Measurements from ENCODE around the gene PXMP2.
"Not testable (repeated sequence)": the region's sequence is repeated elsewhere in the genome, so short reads cannot be mapped to it uniquely, and the experiment has no call there.

The PXMP2 gene

DNA sequence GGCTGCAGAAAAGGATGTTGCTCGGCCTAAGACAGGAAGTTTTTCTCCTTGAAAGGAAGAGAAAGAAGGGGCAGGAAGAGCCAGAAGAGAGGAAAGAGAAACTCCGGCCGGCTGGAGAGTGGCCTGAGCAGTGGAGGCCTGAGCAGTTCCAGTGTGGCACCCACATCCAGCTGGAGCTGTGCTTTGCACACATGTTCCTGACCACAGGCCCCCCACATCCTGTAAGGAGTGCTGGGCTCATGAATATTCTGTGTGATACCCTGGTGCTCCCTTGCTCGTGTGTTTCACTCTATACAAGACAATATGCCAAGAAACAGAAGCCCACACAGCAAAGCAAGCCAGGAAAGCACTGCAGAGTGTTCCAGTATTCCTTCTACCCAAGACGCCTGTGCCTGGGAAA is 27.3 kb upstream of the PXMP2 start:
- DNase-seq (ENCODE audit: low spot score), result no peak

DNA sequence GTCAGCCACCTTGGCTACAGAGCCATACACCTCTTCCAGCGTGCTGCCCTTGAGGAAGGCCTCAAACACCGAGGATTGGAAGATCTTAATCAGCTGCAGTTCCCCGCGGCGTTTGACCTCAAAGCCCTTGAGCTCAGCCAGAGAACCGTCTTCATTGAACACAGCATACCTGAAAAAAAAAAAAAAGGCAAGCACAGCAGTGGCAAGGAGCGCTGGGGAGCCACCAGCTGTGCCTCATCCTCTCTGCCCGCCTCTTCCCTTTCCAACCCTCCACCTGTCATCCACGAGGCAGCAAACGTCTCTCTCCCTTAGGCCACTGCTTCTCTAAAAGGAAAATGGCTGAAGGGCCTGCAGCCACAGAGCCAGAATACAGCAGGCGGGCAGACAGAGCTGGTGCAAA is 26.4 kb upstream of the PXMP2 start:
- no peak for DNase-seq (ENCODE audit: low spot score)

DNA sequence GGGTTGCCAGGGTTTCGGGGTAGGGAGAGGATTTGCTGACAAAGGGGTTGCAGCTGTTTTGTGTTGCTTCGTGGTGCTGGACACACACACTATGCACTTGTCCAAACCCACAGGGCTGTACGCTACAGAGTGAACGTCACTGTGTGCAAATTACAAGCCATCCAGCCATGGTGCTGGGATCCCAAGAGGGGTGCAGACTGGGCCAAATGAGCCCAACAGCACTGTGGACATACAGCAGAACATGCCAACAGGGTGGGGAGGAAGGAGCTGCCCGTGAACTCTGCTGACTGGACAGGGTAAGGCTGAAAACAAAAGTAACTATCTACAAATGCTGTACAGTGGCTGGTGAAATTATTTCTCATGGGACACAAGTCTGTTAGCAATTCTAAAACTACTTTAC is 25.4 kb upstream of the PXMP2 start:
- no peak for DNase-seq (ENCODE audit: low spot score)

DNA sequence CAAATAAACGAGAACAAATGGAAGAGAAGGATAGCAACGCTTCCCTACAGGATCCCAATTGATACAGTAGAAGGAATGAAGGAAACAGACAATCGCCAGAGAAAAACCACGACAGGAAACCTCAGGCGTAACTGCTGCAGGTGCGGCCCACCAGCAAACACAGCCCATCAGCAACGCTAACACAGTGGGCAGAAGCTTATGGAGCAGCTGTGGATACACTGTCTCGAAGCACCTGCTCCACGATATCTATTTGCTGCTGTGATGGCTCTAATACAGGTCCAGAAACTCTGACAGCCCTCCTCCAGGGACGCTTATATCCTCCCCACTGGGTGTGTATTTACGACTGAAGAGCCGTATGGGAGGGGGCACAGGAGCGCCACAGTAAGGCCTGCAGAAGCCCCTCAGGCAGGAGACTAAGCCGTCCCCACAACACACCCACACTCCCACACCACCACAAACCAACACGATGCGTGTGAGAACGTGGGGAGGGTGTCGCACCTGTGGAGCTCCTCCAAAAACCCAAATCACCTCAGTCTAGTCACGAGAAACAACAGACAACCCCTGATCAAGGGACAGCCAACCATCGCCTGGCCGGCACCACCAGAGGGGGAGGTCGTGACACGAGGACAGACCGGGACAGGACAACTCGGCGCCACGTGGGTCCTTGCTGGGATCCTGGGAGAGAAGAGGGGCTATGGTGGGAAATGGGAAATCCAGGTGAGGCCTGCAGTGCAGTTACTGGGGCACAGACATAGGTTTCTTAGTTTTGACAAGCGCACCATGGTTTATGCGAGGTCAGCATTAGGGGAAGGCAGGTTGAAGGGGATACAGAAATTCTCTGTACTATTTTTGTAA is 24.3 kb upstream of the PXMP2 start:
- no peak for DNase-seq (ENCODE audit: low spot score)

DNA sequence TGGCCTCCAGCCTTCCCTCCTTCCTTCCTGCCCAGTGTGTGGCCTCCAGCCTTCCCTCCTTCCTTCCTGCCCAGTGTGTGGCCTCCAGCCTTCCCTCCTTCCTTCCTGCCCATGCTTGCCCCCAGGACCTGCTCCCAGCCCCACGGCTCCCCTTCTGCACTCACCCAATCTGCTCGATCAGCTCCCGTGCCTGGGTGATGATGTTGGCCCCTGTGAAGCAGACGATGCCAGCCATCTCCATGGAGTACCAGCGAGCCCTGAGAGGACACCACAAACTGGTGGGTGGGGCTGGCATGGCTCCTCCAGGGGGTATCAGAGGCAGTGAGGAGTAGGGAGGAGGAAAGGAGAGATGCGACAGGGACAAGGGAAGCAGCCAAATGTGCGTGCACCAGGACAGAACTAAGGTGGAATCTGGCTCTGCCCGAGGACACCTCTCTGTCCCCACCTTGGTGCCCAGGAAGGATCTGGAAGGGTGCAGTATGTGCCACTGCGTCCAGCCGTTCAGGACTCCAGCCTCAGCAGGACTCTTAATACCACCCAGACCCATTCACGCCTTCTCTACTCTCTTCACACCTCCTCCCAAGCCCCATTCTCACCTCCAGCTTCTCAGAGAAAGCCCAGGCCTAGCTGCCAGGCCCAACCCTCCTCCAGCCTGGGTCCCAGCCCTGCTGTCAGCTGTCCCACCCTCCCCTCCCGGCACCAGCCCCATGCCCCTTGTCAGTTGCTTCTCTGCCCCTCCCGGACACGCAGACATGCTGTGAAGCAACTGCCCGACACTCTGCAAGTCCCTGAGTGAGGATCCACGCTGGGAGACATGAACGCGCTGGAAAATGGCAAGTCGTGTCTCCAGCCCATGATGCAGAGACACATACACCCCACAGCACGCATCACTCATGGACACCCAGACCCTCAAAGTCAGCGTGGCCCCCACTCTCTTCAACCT is 22.9 kb upstream of the PXMP2 start:
- no peak for DNase-seq (ENCODE audit: low spot score)

DNA sequence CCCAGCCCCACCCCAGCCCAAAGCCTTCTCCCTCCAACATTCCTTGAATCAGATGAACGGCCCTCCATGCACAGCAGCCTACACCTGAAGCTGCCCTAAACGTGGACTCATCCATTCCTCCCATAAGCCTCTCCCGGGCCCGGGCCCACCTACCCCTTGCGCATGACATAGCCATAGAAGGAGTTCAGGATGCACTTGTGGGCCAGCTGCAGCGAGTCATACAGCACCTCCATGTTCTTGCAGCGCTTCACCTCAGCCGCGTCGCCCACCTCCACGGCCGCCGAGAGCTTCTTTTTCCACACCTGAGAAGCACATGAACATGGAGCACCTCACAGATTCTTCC is 22.3 kb upstream of the PXMP2 start:
- no peak for DNase-seq (ENCODE audit: low spot score)

DNA sequence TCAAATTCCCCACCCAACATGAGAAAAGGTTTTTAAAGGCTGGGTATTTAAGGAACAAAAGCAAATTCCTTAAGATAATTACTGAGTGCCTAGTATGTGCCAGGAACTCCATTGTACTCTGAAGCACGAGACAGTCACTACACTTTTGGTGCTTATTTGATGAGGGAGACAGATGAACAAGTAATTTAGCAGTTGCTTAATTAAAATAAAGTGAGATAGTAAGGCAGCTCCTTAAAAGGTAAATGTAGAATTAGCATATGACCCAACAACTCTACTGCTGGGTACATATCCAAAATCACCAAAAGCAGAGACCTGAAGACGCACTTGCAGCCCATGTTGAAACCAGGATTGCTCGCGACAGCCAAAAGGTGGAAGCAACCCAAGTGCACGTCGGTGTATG is 21.6 kb upstream of the PXMP2 start:
- no peak for DNase-seq (ENCODE audit: low spot score)

DNA sequence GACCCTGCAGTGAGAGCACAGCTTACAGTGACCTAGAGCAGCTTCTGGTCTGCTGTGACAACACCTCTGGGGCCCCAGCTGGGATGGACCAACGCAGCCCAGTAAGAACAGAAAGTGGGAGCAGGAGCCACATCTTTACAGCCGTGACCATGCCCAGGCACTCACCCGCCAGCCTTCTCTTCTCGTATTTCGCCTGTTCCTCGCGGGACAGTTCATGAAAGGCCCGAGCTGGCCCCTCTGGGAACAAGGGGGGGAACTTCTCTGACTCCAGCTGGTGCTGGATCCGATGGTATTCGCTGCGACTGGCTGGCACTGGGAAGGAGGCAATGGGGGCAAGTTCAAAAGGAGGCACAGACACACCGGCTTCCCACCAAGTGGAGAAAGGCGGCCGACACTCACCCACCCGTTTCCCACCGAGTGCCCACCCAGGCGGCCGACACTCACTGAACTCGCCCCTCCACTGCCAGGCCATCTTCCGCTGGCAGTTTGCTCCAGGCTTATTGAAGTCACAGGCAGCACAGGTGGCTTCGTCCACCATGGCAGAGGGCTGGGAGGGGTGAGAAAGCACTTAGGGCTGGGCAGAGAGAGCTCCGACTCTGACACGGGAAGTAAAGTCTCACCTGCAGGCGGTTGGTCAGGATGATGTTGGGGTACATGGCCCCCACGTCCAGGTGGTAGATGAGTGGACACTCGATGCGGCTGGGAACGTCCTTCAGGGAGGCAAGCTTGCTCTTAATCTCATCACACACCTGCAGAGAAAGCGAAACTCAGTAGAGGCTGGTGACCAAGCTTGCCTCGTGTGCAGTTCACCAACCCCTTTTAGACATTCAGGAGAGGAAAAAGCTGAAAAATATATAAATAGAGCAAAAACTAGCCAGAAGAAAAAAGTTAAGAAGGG is 18.9 kb upstream of the PXMP2 start:
- no peak for DNase-seq (ENCODE audit: low spot score)

DNA sequence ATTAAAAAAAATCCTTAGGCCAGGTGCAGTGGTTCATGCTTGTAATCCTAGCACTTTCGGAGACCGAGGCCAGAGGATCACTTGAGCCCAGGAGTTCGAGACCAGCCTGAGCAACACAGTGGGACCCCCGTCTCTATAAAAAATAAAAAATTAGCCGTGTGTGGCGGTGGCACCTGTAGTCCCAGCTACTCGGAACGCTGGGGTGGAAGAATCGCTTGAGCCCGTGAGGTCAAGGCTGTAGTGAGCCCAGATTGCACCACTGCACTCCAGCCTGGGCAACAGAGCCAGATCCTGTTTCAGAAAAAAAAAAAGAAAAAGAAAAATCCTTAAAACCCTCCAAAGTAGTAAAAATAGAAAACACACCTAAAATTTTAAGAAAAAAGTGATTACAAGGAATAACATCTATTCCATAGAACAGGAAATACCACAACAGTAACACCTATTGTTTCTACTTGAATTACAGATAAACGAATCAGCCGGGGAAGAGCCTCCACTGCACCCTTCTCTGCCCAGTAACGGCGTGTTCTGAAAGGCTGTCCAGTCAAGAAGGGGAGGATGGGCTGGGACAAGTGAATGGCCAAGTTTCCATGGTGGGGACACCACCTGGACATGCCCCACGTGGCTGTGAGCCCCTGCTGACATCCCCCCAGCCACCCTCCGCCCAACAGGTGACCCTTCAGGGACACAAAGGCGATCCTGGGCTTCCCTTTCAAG is 18.1 kb upstream of the PXMP2 start:
- no peak for DNase-seq (ENCODE audit: low spot score)

DNA sequence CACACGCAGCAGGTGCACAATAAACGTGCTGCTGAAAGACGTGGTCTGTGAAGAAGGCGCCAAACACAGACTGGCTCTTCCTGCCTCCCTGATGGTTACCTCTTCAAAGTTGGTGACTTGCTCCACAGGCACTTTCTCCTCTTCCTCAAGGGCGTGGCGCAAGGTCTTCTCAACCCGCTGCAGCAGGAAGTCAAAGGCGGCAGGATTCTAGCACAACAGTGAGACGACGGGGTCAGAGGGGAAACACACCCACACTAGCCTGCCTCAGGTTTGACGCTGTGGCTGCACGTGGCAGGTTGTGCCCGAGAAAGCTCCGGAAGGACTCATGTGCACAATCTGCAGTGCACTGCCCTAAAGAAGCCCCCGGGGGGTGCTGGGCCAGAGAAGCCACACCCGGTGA is 15.3 kb upstream of the PXMP2 start:
- DNase-seq (ENCODE audit: low spot score), result no peak

DNA sequence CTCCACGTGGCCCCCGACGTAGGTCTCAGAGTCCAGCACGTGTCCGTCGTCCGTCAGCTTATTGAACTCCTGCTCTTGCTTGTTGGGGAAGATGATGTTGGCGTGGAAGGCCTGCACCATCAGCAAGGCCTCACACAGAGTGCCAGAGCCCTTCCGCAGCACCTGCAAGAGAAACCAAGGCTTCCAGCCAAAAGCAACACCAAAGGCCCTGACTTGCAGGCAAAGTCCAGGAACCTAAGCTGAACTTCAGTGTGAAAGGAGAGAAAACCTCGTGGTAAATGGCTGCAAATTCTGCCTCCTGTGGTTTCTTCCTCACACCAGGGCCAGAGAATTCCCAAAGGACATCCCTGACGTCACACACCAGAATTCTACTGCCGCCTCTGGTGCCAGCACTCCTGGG is 14.7 kb upstream of the PXMP2 start:
- no peak for DNase-seq (ENCODE audit: low spot score)

DNA sequence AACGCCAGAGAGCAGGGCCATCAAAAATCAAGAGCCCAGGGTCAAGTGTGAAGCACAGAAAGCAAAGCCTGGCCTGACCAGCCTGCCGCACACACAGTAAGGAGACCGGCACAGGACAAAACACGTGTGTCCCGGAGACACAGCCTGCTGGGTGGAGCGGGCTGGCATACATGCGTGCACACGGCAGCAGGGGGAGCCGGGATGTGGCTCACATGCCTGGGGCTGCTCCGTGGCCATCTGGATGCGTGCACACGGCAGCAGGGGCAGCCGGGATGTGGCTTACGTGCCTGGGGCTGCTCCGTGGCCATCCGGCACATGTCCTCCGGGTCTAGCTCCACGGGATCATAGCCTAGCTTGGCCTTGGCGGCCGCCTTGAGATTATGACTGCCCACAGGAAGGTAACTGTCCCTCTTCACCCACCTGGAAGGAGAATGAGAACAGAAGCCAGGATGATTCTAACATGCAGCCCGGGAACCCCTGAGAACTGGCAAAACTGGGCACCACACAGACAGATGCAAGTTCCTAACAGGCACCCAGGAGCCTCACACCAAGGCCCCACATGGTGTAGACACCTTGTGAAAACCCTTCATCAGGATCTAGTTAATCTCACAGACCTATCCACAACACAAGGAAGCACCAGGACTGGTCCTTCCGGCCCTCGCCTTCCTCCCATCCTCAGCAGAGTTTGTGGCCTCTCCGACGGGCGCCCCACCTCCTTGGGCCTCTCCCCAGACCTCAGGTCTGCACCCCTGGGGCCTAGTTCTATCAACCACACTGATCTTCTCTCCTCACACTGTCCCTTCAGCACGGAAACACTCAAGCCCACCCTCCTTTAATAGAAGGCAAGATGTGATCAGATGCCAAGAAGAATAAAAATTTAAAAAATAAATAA is 13.9 kb upstream of the PXMP2 start:
- DNase-seq (ENCODE audit: low spot score), result no peak

DNA sequence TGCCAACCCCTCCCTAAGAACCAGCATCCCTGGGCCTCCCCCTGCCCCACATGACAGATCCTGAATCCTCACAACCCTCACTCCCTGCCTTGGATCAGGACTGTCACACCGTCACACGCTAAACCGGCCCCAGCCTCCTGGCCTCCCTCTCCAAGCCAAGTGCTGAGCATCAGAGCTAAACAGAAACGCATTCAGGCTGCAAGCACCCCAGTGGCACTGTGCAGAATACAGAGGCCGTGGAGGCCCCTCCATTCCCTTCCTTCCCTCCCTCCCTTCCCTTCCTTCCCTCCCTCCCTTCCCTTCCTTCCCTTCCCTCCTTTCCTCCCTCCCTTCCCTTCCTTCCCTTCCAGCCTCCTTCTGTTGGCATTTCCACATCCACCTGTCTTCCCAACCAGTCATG is 12.8 kb upstream of the PXMP2 start:
- no peak for DNase-seq (ENCODE audit: low spot score)

DNA sequence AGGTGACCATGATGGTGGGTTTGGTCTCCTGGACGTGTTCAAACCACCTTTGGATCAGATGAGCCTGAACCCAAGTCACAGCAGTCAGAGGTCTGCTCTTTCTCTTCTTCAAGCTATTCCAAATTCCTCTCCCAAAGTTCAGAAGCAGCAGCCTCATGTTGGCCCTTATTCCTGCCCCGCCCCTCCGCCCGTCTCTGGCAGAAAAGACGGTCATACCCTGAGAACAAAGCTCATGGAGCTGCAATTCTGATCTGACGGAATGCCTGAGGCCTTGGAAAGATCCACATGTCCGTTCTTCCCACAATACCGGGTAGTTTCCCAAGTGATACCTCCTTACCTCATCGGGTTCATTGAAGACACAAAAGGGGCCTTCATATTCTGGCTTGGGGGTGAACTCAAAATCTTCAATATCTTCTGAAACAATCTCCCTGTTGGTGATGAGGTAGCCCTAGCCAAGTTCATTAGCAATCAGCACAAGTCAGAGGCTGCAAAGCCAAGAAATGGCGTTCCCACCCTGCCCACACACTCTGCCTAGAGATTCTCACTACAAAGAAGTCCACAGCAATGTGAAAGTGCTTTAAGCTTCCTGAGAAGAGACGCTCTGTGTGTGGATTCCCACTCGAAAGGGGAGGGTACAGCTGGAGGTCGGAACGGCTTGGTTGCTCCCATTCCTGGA is 11.5 kb upstream of the PXMP2 start:
- no peak for DNase-seq (ENCODE audit: low spot score)

DNA sequence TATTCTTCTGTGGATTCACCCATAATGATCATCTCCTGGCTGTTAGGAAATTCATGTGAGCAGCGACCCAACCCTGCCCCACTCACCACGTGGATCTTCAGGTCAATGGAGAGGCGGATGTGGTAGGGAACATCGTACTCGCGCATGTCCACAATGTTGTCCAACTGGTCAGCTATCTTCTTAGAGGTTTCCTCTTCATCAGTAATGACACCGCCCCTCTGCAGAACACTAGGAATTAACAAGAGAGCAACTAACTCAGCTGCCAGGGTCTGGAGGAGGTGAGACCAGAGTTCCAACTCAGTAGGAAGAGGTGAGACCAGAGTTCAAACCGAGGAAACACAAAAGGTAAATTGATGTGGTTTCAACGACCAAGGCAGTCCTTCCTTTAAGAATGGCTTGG is 9.9 kb upstream of the PXMP2 start:
- no peak for DNase-seq (ENCODE audit: low spot score)

DNA sequence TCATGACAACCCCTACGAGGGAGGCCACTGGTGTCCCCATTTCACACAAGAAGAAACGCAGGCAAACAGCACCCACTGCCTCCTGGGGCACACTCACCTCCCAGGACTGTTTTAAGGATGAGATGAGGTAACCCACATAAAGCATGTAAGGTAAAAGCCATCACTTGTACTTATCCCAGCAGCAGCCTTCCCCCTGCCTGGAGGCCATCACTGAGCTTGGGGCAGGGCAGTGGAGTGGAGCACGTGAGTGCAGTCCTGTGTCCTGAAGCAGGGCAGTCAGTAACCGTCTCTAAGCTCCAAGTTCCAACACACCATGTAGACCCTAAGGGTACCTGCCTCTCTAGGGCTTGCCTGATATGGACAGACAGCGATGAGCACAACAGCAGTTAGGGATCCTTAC is 2.0 kb upstream of the PXMP2 start:
- no peak for DNase-seq (ENCODE audit: low spot score)

DNA sequence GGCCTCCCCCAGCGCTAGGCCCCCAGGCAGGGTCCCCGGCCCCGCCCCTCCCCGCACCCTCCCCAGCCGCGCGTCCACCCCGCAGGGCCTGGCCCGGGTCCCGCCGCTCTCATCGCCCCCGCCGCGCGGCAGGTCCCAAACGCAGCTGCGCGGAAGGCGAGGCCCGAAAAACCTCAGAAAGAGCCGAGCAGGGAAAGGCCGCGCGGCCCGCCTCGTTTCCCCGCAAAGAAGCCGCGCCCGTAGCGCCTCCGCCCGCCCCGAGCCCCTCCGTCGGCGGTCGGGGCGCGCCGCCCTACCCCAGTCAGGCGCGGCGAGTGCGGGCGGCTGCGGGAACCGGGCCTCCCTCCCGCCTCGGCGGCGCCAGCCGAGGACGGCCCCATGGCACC is 569 bp upstream of the PXMP2 start:
- DNase-seq (ENCODE audit: low spot score), result no peak

DNA sequence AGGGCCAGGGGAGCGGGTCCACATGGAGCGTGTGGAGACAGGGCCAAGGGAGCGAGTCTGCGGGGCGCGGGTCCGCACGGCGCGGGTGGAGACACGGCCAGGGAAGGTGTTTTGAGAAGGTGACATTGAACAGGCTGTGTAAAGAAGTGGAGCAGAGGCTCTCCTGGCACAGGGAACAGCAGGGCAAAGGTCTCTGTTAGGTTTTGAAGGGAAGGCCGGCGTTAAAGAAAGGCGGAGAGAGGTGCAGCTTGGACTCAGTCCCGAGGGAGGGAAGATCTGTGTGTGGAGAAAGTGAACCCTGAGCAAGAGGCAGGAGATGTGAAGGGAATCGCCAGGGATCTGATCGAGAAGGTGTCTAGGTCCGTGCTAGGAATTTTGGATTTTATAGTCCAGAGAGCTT is 1.8 kb downstream of the PXMP2 start:
- DNase-seq (ENCODE audit: low spot score), result no peak

DNA sequence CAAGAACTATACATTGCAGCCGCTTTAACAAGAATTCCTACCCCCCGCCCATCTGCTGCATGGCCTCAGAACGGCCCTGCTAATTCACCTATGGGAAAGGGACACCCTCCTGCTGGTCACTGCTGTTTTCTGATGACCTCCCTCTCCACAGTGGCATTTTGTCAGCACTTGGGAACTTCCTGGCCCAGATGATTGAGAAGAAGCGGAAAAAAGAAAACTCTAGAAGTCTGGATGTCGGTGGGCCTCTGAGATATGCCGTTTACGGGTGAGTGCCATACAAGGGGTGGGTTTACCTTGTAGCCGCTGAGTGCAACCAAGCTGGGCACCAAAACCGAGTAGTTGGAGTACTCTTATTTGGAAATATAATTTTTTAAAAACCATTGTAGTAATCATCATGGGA is 2.7 kb downstream of the PXMP2 start:
- no peak for DNase-seq (ENCODE audit: low spot score)

DNA sequence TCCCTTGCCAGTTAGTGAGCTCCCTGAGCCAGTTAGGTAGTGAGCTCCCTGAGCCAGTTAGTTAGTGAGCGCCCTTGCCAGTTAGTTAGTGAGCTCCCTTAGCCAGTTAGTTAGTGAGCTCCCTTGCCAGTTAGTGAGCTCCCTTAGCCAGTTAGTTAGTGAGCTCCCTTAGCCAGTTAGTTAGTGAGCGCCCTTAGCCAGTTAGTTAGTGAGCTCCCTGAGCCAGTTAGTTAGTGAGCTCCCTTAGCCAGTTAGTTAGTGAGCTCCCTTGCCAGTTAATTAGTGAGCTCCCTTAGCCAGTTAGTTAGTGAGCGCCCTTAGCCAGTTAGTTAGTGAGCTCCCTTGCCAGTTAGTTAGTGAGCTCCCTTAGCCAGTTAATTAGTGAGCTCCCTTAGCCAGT is 4.6 kb downstream of the PXMP2 start:
- not testable (repeated sequence) for DNase-seq (ENCODE audit: low spot score)
